GM19467 (cell line): Measurements from ENCODE around the gene PTPRK.

Experiments
- ATAC-seq: cut with Tn5 transposase; IDR thresholded peaks from one replicate; pipeline ENCODE4 v1.9.1; 2021; ENCODE audit warnings: mild to moderate bottlenecking, moderate library complexity; ENCODE audit not compliant: unreplicated experiment

The PTPRK gene

DNA sequence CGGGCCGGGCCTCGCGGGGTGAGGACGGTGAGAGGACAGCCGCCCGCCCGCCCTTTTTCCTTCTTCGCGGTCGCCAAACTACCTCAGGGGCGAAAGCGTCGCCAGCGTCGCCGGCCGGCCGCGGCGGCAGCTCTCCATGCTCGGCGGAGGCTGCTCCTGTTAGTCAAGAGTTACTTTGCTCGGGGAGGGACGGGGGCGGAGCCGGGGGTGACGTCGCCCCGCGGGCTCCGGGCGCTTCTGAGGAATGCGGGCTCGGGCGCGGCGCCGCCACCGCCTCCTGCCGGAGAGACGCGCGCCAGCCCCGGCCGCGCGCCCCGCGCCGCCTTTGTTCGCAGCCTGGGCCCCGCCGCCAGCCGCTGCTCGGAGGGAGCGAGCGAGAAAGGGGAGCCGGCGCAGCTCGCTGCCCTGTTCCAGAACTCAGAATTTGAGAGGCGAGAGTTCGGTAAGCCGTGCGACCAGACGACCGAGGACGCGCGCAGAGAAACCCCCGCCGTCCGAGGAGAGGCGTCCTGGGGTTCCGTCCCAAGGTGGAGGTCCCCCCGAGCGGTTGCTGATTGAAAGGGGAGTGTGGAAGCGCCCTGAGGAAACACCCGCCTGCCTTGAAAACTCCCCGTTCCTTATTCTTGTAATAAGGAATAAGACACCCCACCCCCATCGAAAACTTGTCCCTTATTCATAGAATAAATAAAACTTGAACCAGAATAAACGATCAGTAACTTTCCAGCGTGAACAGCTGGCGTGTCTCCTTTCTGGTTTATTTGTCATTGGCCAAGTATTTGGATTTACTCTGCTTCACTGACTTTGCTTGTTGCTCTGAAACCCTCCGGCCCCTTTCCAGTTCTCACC is at the start of gene PTPRK:
Gene PTPRK (minus strand): TSS at position 164 of the 846 bp plus-strand sequence. CDS start 241 bp downstream, outside the sequence.
- peak; percentile 87 for ATAC-seq

GRCh38 chr6:128567029-128567428 is 46.6 kb upstream of the PTPRK start:
- ATAC-seq: no peak

GRCh38 chr6:128560966-128561365 is 40.6 kb upstream of the PTPRK start:
- no peak for ATAC-seq

GRCh38 chr6:128558924-128559323 is 38.5 kb upstream of the PTPRK start:
- no peak for ATAC-seq

DNA sequence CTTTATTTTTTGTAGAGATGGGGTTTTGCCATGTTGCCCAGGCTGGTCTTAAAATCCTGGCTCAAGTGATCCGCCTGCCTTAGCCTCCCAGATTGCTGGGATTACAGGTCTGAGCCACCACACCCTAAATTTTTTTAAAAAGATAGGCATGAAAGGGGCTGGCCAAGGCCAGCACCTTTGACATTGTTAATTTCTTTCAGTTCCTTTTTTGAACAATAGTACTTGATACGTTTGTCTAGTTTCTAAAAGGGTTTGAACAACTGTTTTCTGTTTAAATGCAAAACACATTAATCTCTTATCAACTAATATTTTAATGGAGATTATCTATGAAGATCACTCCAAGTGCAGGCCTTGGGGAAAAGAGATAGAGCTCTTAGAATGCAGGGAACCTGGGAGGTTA is 37.6 kb upstream of the PTPRK start:
- peak; percentile 50 for ATAC-seq

DNA sequence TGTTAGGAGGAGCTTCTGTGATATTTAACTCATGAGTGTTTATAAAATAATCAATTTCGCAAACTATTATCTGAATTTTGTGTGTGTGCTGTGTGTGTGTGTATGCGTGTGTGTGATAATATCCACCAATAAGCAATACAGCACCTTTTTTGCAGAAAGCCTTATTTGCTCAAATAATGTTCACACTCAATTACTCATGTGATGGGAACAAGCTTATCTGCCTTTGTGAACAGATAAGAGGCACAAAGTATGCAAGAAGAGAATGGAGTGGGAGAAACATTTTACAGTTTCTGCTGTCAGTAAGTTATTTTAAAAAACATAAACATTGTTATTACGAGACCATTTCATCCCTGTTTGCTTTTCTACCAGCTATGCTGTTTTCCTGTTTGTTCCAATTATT is 36.7 kb upstream of the PTPRK start:
- no peak for ATAC-seq

DNA sequence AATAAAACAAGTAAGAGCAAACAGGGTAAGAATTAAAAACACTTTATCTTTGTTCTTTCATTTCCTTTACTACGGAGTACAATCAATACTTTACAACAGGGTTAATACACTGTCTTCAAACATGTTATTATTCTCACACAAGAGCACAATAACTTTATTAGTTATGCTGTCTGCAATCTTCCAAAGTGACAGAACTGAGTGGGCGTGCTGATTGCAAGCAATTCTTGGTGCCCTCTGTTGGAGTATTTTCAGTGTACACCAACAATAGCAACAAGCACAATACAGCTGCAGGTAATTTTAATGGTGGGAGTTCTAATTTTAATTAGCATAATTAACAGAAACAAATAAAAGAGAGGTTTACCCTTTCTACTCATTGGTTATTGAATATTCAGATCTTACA is 33.9 kb upstream of the PTPRK start:
- ATAC-seq: no peak

DNA sequence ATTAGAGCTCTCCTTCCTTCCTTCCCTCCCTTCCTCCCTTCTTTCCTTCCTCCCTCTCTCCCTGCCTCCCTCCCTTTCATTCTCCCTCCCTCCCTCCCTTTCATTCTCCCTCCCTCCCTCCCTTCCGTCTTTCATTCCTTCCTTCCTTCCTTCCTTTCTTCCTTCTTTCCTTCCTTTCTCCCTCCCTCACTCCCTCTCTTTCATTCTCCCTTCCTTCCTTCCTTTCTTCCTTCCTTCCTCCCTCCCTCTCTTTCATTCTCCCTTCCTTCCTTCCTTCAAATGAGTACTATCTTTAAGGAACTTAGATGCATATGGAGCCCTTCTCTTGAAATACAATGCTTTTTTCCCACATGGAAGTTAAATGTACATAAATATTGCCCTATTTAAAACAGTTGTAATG is 20.9 kb upstream of the PTPRK start:
- no peak for ATAC-seq

DNA sequence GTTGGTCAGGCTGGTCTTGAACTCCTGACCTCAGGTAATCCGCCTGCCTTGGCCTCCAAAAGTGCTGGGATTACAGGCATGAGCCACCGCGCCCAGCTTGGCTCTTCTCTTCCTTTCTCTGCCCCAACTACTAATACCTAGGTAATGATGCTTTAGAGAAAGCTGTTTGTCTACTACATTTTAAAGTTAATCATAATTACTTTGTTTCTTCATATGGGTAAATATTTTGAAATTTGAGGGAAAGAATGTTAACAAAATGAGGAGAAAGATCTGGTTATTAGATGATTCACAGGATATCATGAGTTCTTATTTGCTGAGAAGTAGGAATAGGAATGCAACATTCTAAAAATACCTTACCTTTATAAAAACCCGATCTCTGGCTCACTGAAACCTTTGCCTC is 18.4 kb upstream of the PTPRK start:
- ATAC-seq: no peak

DNA sequence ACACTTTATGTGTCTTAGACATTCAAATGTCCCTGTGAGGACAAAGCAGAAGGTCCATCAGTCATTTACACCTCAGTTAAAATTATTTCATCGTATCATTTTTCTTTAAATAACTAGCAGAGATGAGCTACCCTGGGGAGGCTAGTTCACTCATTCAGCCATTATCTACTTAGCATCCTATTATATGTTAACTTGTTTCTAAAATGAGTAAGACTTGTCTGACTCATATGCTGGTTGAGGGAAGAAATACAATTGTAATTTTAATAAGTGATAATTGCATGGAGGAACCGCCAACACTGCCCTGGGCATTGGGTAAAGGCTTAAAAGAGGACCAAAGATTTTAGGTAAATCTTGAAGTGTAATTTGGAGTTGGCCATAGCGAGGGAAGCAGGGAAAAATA is 12.4 kb upstream of the PTPRK start:
- ATAC-seq: no peak

DNA sequence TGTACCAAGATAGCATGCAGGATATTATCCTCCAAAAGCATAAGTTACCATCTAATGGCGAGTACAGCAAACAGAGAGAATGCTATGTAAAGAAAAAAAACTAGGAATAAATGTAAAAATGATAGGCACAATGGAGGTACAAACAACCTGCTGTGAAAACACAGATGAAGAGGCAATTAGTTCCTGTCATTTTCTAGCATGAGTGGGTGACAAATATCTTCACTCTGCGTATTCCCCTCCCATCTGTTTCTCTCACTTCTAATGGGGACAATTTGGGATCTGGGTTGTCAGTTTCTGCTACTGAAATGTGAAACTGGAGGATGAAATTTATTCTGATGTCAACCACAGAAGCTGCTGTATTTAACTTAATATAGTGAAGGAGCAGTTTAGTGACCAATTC is 11.7 kb upstream of the PTPRK start:
- ATAC-seq: no peak

DNA sequence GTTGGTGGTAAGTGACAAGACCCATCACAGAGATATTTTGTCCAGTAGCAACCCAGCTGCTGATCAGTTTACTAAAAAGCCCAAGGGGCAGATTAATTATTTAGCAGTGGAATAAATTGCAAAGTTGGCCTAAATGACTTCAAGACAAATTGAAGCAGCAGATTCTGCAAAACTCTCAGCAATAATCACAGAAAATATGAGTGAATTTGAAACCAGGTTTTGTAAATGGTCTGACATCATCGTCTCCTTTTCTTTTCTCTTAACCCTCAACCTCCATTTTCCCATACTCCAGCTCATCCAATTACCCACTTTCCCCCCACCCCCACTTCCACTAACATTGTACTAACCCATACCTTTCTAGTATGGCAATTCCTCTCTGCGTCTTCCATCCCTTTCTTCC is 11.3 kb upstream of the PTPRK start:
- ATAC-seq: no peak

DNA sequence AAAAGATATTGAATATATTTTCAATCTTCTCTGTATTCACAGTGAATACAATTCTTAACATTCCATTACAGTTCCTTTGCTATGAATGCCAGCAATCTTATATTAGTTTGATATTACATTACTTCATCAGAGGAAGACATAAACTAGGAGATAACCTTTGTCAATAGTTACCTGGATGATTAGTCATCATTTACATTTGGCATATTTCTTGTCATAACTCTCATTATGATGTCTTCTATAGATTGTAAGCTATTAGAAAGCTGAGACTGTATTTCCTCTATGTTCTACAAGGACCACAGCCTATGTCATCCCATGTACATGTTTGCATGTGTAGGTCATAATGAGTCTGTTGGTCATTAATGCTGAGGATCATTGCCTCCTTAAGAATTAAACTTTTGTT is 7.8 kb upstream of the PTPRK start:
- no peak for ATAC-seq

DNA sequence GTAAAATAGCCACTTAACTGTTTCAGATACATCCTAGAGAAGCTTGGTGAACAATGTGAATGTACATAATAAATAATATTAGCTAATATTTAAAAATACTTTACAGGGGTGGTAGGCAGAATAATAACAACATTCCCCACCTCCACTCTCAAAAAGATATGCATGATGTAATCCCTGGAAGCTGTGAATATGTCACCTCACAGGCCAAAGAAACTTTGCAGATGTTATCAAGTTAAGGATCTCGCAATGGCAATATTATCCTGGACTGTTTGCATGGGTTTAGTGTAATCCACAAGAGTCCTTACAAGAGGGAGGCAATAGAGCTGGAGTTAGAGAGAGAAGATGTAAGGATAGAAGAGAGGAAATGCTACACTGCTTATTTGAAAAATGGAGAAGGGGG is 7.0 kb upstream of the PTPRK start:
- ATAC-seq: no peak

GRCh38 chr6:128526152-128526914 is 5.9 kb upstream of the PTPRK start:
- no peak for ATAC-seq

GRCh38 chr6:128525406-128525805 is 5.0 kb upstream of the PTPRK start:
- ATAC-seq: no peak

DNA sequence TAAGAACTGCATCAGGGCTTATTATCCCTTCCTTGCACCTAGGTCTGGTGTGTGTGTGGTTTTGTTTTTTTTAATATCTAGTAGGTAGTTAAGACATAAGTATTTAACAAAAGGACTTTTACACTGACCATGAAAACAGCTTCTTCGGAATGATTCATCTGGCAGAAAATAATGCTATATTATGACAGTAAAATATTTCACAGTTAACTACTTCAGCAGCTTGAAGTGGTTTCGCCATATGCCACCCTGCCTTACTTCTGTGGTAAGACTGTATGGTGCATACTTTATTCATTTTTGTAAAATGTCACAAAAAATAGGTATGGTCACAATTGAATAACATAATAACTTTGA is 858 bp upstream of the PTPRK start:
- no peak for ATAC-seq

- ATAC-seq: peak; percentile 15
Measured at GRCh38 chr6:128519931-128520435, 416 bp downstream of the PTPRK start.

DNA sequence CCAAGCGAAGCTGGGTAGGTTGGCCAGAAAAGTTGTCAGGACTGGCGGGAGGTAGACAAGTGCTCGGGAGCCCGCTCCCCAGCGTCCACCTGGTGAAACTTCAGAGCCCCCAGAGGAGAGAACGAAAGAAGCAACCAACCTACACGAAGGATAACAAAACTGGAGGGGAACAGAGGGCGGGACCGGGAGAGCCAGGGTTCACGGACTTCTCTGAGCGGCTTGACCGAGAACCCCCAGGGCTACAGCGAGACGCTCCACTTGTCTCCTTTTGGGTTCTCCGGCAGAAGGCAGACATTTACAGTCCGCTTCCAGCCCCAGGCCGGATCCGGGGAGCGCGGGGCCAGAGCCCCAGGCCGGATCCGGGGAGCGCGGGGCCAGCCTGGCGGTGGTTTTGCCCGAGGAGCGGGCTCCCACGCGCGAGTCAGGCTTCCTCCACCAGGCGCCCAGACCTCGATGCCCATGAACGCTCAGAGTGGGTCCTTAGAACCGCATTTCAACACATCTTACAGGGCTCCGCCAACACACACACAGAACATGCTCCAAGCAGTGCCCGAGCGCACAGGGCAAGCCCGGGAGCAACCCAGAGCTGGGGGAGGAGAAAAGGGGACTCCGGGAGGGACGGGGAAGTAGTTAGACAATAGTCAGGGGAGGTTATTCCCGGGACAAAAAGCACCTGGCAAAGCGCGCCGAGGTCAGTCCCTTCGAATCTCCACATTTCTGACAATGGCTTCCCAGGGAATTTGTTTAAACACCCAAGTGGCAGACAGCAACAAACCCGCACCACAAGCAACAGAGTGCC is 1.1 kb downstream of the PTPRK start:
- ATAC-seq: peak; percentile 30

DNA sequence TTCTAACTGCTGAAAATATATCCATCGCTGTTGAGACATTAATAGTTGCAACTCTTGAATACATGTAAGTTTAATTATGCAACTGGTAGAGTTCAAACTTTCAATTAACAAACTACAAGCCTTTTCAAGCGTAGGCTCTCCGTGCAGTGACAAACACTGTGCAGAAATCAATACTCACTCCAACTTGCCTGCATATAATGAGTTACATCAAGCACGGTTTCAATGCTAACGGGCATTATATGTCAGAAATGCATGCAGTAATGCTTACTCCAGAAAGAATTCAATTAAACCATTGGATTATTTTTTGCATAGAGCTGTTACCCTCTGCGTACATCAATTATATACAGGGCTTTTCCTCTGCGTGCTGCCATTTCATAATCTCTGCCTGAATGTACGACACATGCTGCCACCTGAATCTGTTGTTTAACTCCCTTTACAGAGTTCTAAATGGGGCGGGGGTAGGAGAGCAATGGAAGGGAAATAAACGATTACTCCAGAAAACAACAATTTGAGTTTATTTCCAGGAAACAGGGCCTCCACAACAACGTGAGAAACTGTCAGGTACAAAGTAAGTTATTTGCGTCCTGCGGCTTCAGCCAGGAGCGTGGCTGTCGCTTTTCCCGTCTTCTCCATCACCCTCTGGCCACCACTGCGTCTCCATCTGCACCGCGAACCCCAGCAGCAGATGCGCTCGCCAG is 1.8 kb downstream of the PTPRK start:
- no peak for ATAC-seq

DNA sequence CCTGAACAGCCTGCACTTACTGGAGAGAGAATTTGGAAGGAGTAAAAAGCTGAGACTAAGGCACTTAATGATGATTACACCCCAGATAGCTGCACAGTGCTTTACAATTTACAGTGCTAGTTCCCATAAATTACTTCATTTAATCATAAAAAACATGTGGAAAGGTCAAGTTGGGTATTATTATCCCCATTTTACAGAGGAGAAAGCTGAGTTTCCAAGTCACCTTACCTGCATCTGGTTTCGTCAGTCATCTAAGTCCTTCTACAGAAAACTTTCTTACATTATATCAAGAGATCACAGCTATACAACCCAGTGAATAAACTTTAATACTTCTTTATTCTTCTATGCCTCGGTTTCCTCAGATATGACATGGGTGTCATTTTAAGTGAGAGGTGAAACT is 3.3 kb downstream of the PTPRK start:
- no peak for ATAC-seq
